Femur (tissue), 1 donor: Measurements from ENCODE around the gene SFXN5.

ENCODE experiments used
- DNase-seq: peaks from one replicate; pipeline ENCODE4 v3.0.0-alpha.2; 2017

Gene SFXN5

GRCh38 chr2:73018188-73018825 lies 53.2 kb downstream of the SFXN5 start:
- DNase-seq = no peak

GRCh38 chr2:73013936-73014335 lies 57.6 kb downstream of the SFXN5 start:
- DNase-seq = no peak

GRCh38 chr2:73009177-73009839 lies 62.2 kb downstream of the SFXN5 start:
- DNase-seq = no peak

GRCh38 chr2:73008766-73009135 lies 62.8 kb downstream of the SFXN5 start:
- no peak for DNase-seq

- no peak for DNase-seq
Measured at GRCh38 chr2:73007991-73008765, 63.3 kb downstream of the SFXN5 start.

- DNase-seq = no peak
Measured at GRCh38 chr2:73006969-73007710, 64.4 kb downstream of the SFXN5 start.

GRCh38 chr2:73004889-73005596 lies 66.5 kb downstream of the SFXN5 start:
- no peak for DNase-seq

GRCh38 chr2:73004466-73004865 lies 67.0 kb downstream of the SFXN5 start:
- no peak for DNase-seq

GRCh38 chr2:73003027-73003426 lies 68.5 kb downstream of the SFXN5 start:
- no peak for DNase-seq

GRCh38 chr2:73000808-73001570 lies 70.5 kb downstream of the SFXN5 start:
- DNase-seq = no peak

GRCh38 chr2:72999729-73000725 lies 71.5 kb downstream of the SFXN5 start:
- no peak for DNase-seq

GRCh38 chr2:72998724-72999123 lies 72.8 kb downstream of the SFXN5 start:
- DNase-seq = no peak

GRCh38 chr2:72998234-72998651 lies 73.3 kb downstream of the SFXN5 start:
- DNase-seq = no peak

- no peak for DNase-seq
Measured at GRCh38 chr2:72996117-72996502, 75.4 kb downstream of the SFXN5 start.

- DNase-seq = no peak
Measured at GRCh38 chr2:72995430-72996116, 75.9 kb downstream of the SFXN5 start.

GRCh38 chr2:72994991-72995380 lies 76.5 kb downstream of the SFXN5 start:
- no peak for DNase-seq

- no peak for DNase-seq
Measured at GRCh38 chr2:72994282-72994990, 77.1 kb downstream of the SFXN5 start.

GRCh38 chr2:72993933-72994280 lies 77.6 kb downstream of the SFXN5 start:
- DNase-seq = no peak

- DNase-seq = no peak
Measured at GRCh38 chr2:72993147-72993932, 78.2 kb downstream of the SFXN5 start.
